GM19328 (cell line): ENCODE results near the gene SCGN.

Experiments used
- ATAC-seq: cut with Tn5 transposase; IDR thresholded peaks from one replicate; pipeline ENCODE4 v1.9.1; 2021; ENCODE audit warnings: mild to moderate bottlenecking, moderate library complexity; ENCODE audit not compliant: unreplicated experiment

Gene SCGN, protein sequence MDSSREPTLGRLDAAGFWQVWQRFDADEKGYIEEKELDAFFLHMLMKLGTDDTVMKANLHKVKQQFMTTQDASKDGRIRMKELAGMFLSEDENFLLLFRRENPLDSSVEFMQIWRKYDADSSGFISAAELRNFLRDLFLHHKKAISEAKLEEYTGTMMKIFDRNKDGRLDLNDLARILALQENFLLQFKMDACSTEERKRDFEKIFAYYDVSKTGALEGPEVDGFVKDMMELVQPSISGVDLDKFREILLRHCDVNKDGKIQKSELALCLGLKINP

GRCh38 chr6:25652007-25652515 is at the start of gene SCGN:
Gene SCGN, plus strand, starts transcription at chr6:25652215. Its CDS starts 189 bp downstream, at chr6:25652404.
- ATAC-seq, result no peak

DNA sequence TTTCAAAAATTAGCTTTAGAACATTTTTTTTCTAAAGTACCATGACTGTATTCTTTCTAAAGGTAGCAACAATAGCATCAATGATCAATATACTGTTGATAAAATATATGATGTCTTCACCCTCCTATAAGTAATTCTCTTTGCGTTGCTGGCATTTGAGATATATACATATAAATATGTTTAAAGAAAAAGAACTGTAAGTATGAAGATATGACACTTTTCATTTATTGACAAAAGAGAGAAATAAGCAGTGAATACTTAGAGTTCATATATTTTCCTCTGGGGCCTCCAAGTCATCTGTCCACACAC is 49.4 kb upstream of the SCGN start:
- ATAC-seq, result no peak

- ATAC-seq, result no peak
Measured at GRCh38 chr6:25603251-25603650, 48.8 kb upstream of the SCGN start.

DNA sequence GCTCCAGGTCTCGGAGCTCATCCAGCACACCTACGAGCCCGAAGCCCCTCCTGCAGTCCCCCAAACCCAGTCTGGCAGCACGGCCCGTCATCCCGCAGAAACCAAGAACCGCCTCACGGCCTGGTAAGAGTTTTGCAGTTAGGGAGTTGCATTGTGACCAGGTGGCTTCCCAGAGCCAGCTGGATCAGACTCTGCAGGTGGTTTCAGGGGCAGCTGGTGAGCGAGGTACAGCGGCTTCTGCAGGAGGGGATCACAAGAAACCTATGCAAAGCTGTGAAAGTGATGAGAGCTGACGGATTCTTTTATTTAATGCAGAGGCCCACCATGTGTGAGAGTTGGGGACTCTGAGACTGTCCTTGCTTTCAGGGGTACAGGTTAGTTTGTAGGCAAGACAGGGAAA is 45.9 kb upstream of the SCGN start:
- ATAC-seq, result no peak

GRCh38 chr6:25608558-25609174 is 43.3 kb upstream of the SCGN start:
- no peak for ATAC-seq

DNA sequence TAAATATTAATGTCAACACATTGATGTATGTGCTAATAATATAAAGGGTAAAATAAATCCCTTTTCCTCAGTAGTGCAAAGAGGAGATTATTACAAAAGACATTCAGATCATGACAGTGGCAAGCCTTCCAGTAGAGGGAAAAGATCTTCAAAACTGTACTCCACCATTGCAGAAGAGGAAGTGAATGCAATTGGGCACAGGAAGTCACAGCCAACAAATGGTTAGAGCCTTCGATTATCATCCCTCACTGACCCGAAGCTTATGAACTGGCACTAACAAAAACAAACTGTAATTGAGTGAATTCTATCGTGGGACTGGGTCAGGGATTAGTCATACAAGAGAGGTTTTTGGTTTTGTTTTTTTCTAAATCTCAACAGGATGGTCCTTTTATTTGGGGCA is 39.3 kb upstream of the SCGN start:
- no peak for ATAC-seq

GRCh38 chr6:25613415-25613814 is 38.6 kb upstream of the SCGN start:
- no peak for ATAC-seq

DNA sequence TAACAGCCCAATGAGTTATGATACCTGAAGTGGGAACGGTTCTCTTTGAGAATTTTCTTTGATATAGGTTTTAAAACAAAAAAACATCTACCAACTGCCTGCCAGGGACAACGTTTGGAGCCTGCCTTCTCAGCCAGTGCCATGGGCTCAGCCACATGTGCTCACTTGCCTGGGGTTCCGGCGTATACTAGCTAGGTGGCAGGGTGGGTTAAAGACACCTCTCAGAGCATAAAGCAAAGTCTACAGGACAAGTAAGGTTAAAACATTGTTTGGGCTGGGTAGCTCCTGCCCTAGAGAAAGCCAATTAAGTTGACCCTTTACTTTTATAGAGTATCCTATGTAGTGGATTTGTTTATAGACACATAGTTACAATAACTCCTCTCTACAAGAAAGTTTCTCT is 38.0 kb upstream of the SCGN start:
- no peak for ATAC-seq

DNA sequence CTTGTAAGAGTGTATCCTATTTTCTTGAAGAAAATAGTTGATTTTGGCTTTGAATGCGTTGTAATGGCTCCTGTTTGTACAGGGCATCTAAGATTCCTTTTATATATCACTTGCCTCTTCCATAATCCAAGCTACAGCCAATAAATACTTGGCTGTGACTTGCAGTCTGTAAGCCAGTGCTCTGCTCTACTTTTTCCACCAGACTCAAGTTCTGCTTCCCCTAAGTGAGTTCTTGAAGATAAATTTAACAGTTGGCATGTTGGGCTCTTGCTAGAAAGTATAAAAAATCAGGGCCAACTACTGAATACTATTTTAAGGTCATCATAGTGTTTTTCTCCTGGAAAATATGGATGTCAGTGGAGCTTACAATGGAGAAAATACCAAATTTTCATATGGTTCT is 36.5 kb upstream of the SCGN start:
- no peak for ATAC-seq

DNA sequence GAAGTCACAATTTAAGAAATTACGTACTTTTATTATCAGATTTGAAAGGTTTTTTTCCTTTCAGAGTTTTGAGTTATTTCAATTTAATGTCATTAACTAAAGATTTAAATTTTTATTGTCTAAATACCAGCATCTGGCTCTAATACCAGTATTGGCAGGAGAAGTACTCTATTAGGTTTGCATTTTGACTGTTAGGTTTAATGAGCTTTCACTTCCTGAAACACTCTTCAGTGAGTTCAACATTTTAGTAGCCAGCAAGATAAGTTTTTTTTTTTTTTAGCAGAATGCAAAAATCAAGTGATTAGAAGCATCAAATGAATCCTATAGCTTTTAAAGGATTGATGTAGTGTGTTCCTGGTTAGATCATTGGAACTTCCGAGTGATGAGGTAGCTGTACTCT is 34.0 kb upstream of the SCGN start:
- no peak for ATAC-seq

DNA sequence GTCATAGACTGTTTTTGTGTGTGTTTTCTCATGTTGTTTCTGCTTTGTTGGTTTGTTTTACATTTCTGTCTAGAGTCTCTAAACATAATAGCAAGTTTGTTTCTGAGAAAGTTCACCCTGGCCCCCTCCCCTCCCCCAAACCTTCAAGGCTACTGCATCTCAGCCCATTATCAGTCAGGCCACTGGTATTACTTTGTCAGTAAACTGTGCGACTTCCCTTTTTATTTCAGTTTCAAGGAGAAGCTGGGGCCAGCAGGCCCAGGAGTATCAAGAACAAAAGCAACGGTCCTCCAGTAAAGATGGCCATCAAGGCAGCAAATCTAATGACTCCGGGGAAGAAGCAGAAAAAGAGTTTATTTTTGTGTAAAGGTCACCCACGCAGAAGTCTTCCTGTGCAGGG is 32.8 kb upstream of the SCGN start:
- no peak for ATAC-seq

- no peak for ATAC-seq
Measured at GRCh38 chr6:25620391-25620790, 31.6 kb upstream of the SCGN start.

DNA sequence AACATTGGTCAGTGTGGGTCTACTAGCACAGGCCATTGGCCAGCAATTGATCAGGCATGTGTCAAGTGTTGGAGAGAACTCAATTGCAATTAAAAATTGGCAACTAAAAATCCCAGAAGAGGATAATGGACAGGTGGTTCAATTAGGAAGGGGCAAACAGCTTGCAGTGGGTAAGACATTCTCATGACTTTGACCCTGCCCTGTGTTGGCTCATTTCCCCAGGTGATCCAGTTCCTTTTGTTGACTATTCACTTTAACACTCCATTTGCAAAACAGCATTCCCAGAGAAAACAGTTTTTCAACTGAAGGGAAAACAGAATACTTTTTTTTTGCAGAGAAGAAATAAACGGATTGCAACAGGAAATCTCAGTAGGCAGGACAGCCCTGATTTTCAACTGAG is 28.9 kb upstream of the SCGN start:
- no peak for ATAC-seq

DNA sequence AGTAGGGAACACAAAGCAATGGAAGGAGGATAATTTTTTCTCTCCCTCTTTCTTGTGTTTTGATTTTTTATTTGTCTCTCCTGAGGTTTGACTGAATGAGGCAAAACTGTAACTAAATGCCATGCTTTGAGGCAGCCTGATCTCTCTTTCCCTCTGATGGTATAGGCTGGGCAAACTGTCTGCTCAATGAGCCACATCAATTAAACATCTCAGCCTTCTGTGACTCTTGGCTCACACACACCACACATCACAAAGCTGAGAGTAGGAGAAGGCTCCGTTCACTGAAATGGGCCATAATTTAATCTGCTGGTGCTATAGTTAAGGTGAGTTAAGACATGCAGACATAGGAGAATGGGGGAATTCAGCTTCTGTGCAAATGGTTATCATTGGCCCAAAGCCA is 28.1 kb upstream of the SCGN start:
- no peak for ATAC-seq

DNA sequence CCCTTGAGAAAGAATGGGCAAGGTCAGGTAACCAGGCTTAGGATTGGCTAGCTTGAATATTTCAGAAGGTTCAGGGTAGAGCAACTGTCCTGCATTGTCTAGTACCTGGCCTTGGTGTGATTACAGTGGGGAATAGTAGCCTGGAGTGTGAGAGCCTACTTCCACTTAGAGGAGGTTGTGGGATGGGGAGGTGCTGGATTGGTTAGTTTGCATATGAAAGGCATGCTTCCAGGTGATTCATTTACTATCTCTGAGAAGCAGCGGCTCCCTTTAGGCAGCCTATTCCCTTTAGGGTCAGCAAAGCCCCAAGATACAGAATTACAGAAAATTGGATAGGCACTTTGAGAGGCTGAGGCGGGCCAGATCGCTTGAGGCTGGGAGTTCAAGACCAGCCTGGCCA is 25.0 kb upstream of the SCGN start:
- no peak for ATAC-seq

- ATAC-seq, result no peak
Measured at GRCh38 chr6:25628471-25629197, 23.4 kb upstream of the SCGN start.

- no peak for ATAC-seq
Measured at GRCh38 chr6:25629198-25629576, 22.8 kb upstream of the SCGN start.

GRCh38 chr6:25630508-25631278 is 21.3 kb upstream of the SCGN start:
- ATAC-seq, result no peak

- ATAC-seq, result no peak
Measured at GRCh38 chr6:25635886-25636317, 16.1 kb upstream of the SCGN start.

DNA sequence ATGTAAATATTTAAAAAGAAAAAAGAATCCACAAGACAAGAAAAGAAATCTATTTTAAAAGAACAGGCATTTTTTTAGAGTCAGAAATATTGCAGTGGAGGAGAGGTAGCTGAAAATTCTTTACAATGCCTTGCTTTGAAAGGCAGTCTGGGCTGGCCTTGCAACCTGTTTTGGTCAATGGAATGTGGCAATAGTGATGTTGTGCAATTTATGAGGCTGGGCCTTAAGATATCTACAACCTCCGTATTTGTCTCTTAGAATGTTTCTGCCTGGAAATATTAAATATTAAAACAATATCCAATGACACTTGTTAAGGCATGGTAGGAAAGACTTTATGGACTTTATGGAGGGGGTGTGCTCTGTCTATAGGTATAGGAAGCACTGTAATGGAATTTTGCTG is 14.8 kb upstream of the SCGN start:
- no peak for ATAC-seq

GRCh38 chr6:25637960-25638434 is 14.0 kb upstream of the SCGN start:
- no peak for ATAC-seq
